EL (cell line): Measurements from ENCODE around the gene NOC2L.
"Not testable (repeated sequence)": the region's sequence is repeated elsewhere in the genome, so short reads cannot be mapped to it uniquely, and the experiment has no call there.

Source experiments
- DNase-seq: peaks from one replicate; pipeline ENCODE4 v3.0.0-alpha.2; 2016

The NOC2L gene

GRCh38 chr1:897951-898350 is 61.1 kb downstream of the NOC2L start:
- DNase-seq: not testable (repeated sequence)

GRCh38 chr1:897226-897625 is 61.8 kb downstream of the NOC2L start:
- no peak for DNase-seq
